Suppressor macrophage (primary cell): ENCODE results near the gene PGA5.
"Not testable (repeated sequence)": the region's sequence is repeated elsewhere in the genome, so short reads cannot be mapped to it uniquely, and the experiment has no call there.

Experiments used
- DNase-seq, 4 experiments: peaks; one replicate each; pipeline ENCODE4 v3.0.0-alpha.2; 2020 to 2022

PGA5 gene

GRCh38 chr11:61226457-61227137 is 14.4 kb upstream of the PGA5 start:
- not testable (repeated sequence) for DNase-seq

GRCh38 chr11:61229458-61229857 is 11.5 kb upstream of the PGA5 start:
- DNase-seq: not testable (repeated sequence)

- DNase-seq: not testable (repeated sequence)
These were observed 9.9 kb upstream of the PGA5 start for GRCh38 chr11:61231033-61231432.

DNA sequence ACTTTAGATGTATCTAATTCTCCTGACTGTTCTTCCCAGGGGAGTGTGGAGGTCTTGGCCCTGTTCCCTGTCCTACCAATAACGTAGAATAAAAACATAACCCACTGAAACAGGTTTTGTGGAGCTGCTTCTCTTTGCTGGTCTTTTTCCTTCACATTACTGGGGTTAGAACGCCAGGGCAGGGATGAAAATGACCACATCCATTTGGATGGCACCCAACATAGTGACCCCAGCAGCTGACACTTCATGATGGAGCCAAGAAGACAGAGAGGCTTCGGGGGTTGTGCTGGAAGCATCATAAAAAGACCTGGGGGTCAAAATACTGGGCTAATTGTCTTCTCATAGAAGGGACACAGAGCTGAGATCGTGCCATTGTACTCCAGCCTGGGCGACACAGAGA is 9.4 kb upstream of the PGA5 start:
- DNase-seq: not testable (repeated sequence)

DNA sequence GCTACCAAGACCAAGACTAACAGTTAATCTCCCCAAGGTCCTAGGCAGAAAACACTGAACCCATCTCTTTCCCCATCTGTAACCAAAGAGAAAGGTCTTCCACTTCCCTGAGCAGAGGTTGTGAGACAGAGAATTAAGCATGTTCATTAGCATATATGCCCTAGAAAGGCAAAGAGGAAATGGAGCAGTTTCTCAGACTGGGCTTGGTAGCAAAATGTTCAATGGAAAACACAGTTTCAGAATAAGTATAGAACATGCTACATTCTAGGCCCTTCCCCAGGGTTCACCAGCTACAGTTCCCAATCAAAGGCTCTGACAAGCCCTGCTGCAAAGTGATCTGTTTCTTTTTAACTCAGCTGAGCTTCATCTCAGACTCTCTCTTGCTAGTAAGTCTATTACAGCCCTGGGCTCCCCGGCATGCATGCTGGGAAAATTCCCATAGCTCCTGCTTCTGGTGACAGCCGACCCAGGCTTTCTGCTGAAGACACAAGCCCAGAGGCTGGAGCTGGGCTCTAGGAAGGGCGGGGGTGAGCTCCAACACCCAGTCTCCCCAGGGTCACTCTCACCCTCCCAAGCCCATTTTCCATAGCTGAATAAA is 8.3 kb upstream of the PGA5 start:
- not testable (repeated sequence) for DNase-seq

GRCh38 chr11:61237130-61237529 is 3.8 kb upstream of the PGA5 start:
- not testable (repeated sequence) for DNase-seq

DNA sequence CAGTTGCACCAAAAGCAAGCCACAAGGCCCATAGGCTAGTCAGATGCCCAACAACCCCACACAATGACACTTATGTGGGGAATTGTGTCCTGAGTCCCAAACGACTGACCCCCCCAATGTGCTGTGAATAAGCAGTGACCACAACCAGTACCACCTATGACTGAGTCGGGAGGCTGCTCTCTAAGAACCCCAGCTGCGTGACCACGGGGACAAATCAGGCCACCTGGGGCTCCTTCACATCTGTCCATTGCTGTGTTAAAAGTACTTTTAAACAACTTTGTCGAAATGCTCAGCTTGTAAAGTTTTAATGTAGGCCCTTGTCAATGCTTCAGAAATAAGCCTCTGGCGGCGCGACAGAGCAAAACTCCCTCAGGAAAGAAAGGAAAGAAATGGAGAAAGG is 687 bp upstream of the PGA5 start:
- DNase-seq: not testable (repeated sequence)

- DNase-seq: not testable (repeated sequence)
These were observed 551 bp downstream of the PGA5 start for GRCh38 chr11:61241526-61241925.

DNA sequence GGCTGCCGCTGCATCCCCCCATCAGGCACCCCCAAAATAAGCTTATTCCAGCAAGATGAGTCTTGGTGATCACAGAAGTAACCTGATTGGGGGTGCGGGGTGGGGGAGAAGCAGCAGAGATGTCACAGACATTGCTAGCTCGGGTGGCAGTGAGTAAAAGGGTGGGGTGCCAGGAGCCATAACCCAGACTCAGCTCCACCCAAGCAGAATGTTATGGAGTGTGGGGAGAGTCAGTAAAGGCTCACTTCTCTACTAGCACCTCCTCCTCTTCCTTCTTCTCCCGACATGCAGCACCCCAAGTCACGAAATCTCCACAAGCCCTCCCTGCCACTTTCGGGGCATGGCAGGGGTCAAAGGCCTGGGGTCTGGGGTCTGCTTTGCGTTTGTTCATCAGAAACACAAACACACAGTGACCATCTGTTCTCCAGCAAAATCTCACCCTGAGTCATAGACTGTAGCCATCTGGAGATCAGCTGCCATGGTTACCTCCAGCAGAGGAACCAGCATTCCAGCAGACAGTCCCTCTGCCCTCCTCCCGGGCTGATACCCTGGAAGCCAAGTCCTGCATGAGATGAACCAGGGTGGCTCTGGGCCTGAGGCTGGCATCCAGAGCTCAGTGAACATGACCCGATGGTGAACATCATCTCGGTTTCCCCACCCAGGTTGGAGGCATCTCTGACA is 4.4 kb downstream of the PGA5 start:
- DNase-seq: not testable (repeated sequence)

DNA sequence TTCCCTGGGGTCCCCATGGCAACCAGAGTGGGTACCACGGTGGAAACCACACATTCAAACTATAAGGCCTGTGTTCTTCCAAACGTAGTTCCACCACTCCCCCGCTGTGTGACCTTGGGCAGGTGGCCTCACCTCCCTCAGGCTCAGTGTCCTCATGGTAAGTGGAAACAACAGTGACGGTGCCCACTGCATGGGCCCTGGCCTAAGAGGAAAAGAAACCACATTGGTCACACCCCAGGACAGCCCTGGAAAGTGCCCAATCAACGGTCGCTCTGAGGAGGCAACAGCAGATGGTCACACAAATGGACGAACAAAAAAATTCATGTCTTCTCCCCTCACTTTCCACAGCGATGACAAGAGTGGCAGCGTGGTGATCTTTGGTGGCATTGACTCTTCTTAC is 7.1 kb downstream of the PGA5 start:
- DNase-seq: peak in 1 of 4 experiments; percentile 1

DNA sequence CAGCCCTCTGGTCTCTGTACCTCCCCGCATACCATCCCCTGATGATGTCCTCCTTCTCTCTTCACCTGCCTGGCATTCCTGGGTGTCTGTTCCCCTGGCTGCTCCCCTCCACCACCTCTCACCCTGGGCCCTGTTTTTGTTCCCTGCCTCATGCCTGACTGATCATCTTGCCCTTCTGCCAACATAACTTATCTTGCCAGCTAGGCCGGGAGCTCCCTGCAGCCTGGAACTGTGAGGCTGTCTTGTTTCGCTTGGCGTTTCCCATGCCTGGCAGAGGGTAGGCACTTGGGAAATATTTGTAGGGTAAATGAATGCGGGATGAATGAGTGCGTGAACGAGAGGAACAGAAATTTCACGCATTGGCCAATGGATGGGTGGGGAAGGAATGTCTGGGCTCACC is 8.2 kb downstream of the PGA5 start:
- DNase-seq: not testable (repeated sequence)

GRCh38 chr11:61250796-61251765 is 10.1 kb downstream of the PGA5 start:
- DNase-seq: not testable (repeated sequence)

GRCh38 chr11:61252332-61252731 is 11.4 kb downstream of the PGA5 start:
- not testable (repeated sequence) for DNase-seq

DNA sequence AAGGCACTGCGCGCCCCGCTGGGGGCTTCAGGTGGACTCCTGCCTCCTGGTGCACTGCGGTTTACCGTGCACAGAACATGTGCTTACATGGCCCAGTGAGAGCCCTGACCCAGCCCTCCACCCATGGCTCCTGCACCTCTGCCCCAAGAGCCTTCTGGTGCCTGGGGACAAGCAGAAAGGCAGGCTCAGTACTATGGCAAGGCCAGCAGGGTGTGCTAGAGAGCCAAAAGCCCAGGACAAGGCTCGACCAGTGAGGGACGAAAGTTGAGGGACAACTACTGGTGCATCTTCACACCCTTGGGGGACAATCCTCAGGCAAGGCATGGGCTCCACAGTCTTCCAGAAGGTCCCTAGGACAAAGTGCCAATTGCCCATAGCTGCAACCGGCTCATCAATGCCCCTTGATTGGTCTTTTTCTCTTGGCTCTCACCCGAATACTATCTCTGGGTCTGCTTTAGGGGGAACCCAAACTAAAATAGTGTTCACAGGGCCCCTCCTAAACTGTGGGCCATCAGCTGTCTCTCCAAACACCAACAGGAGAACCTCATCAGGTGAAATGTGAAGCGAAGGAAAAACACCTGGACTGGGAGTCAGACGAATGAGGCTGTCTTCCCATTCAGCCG is 13.5 kb downstream of the PGA5 start:
- peak; percentile 78 to 88 (median 84) for DNase-seq

DNA sequence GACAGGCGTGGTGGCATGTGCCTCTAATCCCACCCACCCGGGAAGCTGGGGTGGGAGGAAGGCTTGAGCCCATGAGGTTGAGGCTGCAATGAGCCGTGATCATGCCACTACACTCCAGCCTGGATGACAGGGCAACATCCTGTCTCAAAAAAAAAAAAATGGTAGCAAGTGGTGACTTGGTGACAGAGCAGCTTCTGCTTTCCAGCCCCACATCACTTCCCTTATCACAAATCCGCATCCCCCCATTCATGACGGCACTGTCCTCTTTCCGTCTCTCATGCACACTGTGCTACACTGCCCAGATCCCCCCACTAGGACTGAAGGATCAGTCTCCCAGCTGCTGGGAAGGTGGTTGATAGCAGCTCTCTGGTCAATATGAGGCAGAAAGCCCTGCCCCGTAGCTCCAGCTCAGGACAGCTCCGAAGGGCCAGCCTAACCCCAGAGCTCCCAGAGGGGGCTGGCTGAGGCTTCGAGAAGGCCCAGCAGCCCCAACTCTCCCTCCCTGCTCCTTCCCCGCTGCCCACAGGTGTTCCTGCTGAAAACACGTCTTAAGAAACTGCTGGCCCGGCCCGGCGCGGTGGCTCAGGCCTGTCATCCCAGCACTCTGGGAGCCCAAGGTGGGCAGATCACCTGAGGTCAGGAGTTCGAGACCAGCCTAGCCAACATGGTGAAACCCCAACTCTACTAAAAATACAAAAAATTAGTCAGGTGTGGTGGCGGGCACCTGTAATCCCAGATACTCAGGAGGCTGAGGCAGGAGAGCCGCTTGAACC is 15.9 kb downstream of the PGA5 start:
- DNase-seq: peak; percentile 72 to 88 (median 82)

GRCh38 chr11:61258546-61258945 is 17.6 kb downstream of the PGA5 start:
- DNase-seq: no peak

DNA sequence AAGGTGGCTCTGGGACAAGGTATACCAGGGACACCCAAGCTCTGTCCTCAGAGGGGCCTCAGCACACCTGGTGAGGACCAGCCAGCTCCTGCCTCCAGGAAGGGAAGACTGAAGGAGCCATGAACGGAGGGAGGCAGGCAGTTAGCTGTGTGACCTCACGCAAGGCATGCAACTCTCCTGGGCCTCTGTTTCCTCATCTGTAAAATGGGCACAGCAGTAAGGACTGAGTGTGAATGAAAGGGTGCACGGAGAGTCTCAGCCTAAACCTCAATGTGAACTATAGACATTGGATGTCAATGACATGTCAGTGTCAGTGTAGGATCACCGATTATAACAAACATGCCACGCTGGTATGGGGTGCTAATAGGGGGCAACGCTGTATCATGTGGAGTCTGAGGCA is 18.4 kb downstream of the PGA5 start:
- DNase-seq: no peak

DNA sequence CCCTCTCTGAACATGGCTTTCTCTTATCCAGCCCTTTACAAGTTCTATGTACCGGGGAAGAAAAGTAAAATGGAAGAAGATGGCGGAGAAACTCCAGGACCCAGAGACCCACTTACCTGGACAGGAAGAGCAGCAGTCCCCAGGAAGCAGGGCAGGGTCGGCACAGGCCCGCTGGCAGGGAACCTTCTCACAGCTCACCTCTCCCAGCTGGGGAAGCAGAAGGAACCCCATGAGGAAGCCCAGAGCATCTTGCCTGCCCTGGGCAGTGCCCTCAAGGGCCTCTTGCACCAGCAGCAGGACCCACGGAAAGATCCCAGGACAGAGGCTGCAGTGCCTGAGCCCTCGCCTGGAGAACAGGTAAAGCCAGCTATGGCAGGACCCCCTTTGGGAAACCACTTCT is 23.4 kb downstream of the PGA5 start:
- no peak for DNase-seq

GRCh38 chr11:61264795-61265194 is 23.8 kb downstream of the PGA5 start:
- no peak for DNase-seq

GRCh38 chr11:61265357-61265756 is 24.4 kb downstream of the PGA5 start:
- DNase-seq: no peak

DNA sequence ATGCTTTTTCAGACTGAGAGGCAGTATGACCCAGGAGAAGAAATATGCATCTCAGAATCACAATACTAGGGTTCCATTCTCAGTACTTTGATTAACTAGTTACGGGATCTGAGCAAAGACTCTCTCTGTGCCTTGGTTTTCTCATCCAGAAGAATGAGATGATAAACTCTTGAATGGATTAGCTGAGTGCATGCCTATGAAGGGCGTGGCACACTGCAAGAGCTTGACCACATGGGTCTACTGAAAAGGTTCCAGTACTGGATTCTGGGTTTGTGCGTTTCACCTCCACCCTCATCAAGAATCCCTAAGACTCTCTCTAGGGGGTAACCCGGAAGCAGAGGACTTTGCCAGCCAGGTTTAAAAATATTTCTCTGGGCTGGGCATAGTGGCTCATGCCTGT is 25.6 kb downstream of the PGA5 start:
- DNase-seq: no peak
